IPS DF 4.7 (cell line): ENCODE results near the gene N4BP2.

Experiments used
- DNase-seq: peaks from one replicate; pipeline ENCODE4 v3.0.0-alpha.2; 2013; ENCODE audit warnings: low spot score; ENCODE audit errors: extremely low read depth

Gene N4BP2

DNA sequence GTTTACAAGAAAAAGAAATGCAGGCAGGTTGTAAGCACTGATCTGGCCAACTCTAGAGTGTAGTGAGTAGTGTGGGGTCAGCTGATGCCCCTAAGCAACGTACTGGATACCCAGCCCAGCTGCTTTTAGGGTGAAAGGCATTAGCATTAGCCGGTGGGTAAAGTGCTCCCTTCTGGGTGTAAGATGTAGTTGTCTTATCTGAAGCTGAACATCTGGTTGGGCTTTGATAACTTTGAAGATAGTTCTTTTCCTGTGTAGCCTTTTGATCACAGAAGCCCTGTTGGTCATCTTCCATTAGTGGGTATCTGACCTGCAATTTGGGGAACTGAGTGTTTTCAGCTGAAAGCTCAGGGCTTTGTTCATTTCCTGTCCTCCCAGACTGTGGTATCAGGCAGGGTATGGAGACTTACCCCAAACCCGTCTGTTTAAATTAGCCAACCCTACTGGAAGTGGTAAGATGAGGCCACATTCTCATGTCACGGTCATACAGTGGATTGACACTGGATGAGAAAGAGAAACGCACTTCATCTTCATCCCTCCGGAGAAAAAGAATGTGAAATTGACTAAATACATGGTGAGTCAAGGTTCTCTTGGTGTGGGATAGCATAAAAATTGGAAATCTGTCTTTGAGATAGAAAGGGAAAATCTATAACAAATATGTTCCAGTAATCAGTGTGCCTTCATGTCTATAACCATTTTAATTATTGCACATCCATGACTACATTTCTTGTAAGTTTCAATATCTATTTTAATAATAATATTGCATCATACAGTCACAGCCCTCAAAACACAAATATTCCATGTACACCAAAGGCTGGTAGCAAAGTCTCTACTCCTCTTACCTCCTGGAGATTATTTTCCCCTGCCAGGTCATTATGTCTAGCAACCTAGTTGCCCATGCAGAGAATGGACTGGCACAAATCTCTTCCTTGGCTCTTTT, 148.9 kb downstream of the N4BP2 start:
- no peak for DNase-seq

DNA sequence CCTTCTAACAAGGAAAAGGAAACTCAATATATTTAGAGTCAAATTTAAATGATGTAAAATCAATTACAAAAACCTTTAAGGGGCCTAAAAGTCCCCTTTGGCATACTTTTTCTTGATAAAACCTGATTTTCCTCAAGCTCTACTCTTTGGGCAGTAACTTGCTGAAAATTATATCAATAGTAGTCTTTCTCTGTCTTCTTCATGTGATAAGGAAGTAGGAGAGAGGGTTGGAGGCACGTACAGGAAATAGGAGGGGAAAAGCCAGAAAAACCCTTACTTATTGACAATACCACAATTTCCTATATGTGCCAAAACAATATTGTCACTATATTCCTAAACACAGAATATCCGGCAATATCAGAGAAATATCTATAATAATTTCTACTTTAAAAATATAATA, 149.8 kb downstream of the N4BP2 start:
- no peak for DNase-seq
